GM10248 (cell line): ENCODE measurements around the gene SYK.

Experiments
- CTCF ChIA-PET: fragments of 300-600 bp; sonication (Branson Sonifier 250); formaldehyde crosslinking; extraction: SDS; loops from one replicate; lab custom pipeline; 2021; ENCODE audit warnings: antibody characterized with exemption; lab: Yijun Ruan, JAX
- POLR2A ChIA-PET: fragments of 350-650 bp; sonication (Branson Sonifier 250); formaldehyde crosslinking; extraction: SDS; loops from one replicate; lab custom pipeline; 2020; ENCODE audit warnings: antibody characterized with exemption; lab: Yijun Ruan, JAX
- DNase-seq: peaks from one replicate; pipeline ENCODE4 v3.0.0; 2012; ENCODE audit errors: extremely low spot score
- CTCF ChIP-seq: IDR thresholded peaks from 2 replicates; pipeline ENCODE4 v1.5.1; 2012; ENCODE audit warnings: mild to moderate bottlenecking, low read depth; ENCODE audit errors: extremely low read depth, missing control alignments, control extremely low read depth

Gene SYK

GRCh38 chr9:90810691-90811090 is 9.1 kb downstream of the SYK start:
- TF ChIP-seq CTCF = no peak
- POLR2A ChIA-PET = no interaction called here
- CTCF ChIA-PET = interaction anchor here (1.2 kb wide), 1 partner anchor 9 kb away, joined by 3 read pairs; no protein-coding TSS in a partner anchor
- no peak for DNase-seq

DNA sequence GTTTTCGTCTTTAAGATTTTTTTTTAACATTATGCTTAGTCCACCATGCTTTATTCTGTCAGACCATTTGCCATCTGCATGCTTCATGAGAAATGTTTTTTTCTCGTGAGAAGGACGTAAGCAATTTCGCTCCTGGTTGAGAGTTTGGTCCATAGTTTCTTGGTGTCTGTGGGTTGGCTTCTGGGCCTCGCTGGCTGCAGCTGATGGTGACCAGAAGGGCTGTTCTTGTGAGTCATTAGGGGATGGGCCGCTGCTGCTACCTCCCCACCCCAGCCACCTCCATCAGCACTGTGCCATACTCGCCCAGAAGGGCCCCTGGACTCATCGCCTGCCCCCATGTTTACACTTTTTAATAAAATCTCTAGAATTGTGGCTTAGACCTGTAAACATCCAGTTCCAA is 11.4 kb downstream of the SYK start:
- TF ChIP-seq CTCF = no peak
- DNase-seq = no peak
- ChIA-PET POLR2A (no interaction called here), CTCF (interaction anchor here (1.0 to 5.3 kb wide), 7 partner anchors 9 to 57 kb away, joined by 3 to 33 read pairs (median 4); partner anchors contain the start of gene SYK)

DNA sequence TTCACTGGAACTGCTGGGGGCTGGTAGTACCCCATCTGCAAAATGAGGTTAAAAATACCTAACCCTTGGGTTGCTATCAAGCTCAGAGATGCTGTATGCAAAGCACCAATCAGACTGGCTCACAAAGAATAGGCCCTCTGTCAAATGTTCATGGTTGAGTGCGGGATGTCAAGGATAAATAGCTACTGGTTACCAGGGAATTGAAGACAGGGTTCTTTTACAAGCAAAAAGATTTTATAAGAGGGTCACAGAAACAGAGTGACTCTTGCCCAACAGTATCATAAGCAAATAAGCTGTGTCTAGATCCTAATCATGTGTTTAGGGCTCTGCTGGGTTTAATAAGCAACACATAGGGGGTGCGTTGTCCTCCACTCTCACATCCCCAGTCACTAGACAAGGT is 11.9 kb downstream of the SYK start:
- ChIA-PET POLR2A (no interaction called here), CTCF (interaction anchor here (0.7 to 5.3 kb wide), 8 partner anchors 9 to 57 kb away, joined by 3 to 33 read pairs (median 4); partner anchors contain the start of gene SYK)
- no peak for DNase-seq
- TF ChIP-seq CTCF = no peak

DNA sequence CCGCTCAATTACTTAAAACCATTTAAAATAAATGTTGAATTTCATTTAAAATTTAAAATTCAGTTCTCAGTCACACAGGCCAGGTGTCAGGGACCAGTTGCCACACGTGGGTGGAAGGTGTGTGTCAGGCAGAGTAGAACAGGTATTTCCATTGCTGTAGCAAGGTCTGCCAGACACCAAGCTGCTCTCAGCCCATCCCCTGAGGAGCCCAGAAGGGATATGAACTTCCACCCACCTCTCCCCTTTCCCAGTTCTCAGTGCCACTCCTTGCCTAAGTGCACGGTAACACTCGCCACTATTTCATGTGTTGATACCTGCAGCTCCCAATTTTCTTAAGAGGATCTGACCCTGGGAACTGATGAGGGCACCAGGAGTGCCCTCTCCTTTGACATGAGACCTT is 12.7 kb downstream of the SYK start:
- no peak for DNase-seq
- no peak for TF ChIP-seq CTCF
- ChIA-PET CTCF (interaction anchor here (1.2 to 5.3 kb wide), 5 partner anchors 10 to 48 kb away, joined by 3 to 33 read pairs (median 4); partner anchors contain the start of gene SYK), POLR2A (no interaction called here)

DNA sequence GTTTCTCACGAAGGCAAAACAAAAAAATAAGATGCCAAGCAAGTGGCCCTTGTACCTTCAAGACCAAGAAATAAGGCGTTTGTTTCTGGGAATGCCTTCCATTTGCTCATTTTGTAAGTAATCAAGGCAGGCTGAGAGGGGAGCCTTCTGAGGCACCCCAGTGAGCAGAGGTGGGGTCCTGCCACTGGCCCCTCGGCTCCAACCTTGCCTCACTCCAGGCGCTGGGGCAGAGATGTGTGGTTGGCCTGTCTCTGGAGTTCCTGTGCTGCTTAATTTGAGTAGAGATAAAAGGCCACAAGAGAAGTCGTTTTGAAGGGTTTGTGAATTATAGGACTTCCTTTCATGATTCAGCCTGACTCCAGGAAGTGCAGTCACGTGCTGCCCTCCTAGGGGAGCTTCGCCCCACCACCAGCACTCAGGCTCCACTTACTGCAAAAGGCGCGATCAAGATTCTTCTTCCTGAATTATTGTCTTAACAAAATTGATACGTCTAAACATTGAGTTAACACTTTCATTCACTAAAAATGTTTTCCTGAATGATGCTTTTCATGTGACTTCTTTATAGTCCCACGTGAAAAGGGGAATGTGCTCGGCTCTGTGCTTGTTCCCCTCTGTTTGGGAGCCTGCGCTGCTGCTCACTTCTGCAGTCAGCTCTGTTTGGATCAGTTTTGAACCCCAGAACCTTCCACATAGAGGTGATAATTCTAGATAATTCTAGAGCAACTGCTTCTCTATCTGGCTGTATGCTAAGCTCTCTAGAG is 13.7 kb downstream of the SYK start:
- TF ChIP-seq CTCF = no peak
- ChIA-PET CTCF (interaction anchor here (0.8 to 5.3 kb wide), 5 partner anchors 11 to 19 kb away, joined by 3 to 33 read pairs (median 6); no protein-coding TSS in a partner anchor), POLR2A (no interaction called here)
- DNase-seq = no peak

- ChIA-PET CTCF (interaction anchor here (0.8 to 5.3 kb wide), 5 partner anchors 10 to 20 kb away, joined by 3 to 33 read pairs (median 6); no protein-coding TSS in a partner anchor), POLR2A (no interaction called here)
- DNase-seq = no peak
- TF ChIP-seq CTCF = no peak
Measured at GRCh38 chr9:90815944-90816357, 14.3 kb downstream of the SYK start.
